ENCODE results near the gene EXOC7. TPM values are rescaled to one million over a fixed set of nuclear protein-coding genes. Genes with fewer than 3 reads are reported as not detected.

EXOC7 gene
- total and polyA plus RNA-seq, 2 of the 4 experiments (the other 2 are of a cell fraction) = 85.9 to 118 TPM

DNA sequence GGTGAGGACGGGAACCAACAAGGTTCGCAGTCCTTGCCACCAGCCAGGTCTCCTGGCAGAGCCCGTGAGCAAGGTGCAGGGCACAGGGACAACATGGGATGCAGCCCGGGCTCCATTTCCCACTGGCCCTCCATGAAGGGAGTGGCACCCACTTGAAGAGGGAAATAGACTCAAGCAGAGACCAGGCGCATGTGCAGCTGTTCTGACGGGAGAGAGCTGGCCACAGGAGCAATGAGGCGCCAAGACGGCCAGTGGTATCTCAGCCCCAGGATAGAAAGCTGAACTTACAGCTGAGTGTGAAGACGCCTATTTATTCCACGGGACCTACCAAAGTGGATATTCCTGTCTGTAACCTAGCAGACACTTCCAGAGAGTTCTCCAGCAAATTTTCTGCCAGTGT lies 45.6 kb upstream of the EXOC7 start:
- Histone ChIP-seq H2AK9ac (replicated peaks; ENCODE audit: low read depth, low read length, poor library complexity) (no peak overlapping the region), H3K4ac (ENCODE audit: low read depth, low read length) (no peak overlapping the region), H4K5ac (ENCODE audit: low read depth, low read length) (no peak overlapping the region), H4K8ac (ENCODE audit: low read depth in 2 of 2, low read length in 2 of 2) (no peak overlapping the region), H4K20me1 (ENCODE audit: insufficient read depth, low read length) (no peaks in the 10 kb centered on the region), H3K4me2 (ENCODE audit: low read depth, low read length) (no peak overlapping the region), H2AK5ac (ENCODE audit: low read depth, low read length) (no peak overlapping the region), H2AFZ (replicated peaks; ENCODE audit: low read length, poor library complexity) (no peak overlapping the region), H2BK15ac (ENCODE audit: low read depth, low read length) (no peak overlapping the region), H3K9me1 (ENCODE audit: insufficient read depth, low read length) (no peaks in the 10 kb centered on the region; the same call in 1 of the 2 replicates), H3K27ac (ENCODE audit: insufficient read depth, low read length) (no peak overlapping the region), H2BK120ac (ENCODE audit: low read depth, low read length) (no peak overlapping the region), H3K14ac (replicated peaks; ENCODE audit: low read depth, low read length) (no peak overlapping the region), H2BK20ac (ENCODE audit: low read depth, low read length) (no peak overlapping the region), H3K79me1 (ENCODE audit: low read depth in 1 of 2, low read length in 2 of 2) (no peaks in the 10 kb centered on the region), H3K18ac (ENCODE audit: low read depth, low read length) (no peak overlapping the region), H3K56ac (ENCODE audit: extremely low read depth, insufficient read depth, low read length) (no peak overlapping the region), H3K9me3 (ENCODE audit: control insufficient read depth, insufficient read depth, low read length) (no peaks in the 10 kb centered on the region), H3K36me3 (ENCODE audit: control insufficient read depth, insufficient read depth, low read length) (no peaks in the 10 kb centered on the region), H2BK5ac (ENCODE audit: low read depth, low read length, poor library complexity, severe bottlenecking) (no peak overlapping the region), H3K9ac (ENCODE audit: low read depth, low read length) (no peak overlapping the region), H3K27me3 (ENCODE audit: control insufficient read depth, insufficient read depth, low read length) (peaks cover 2% of the 10 kb centered on the region; the same call in 1 of the 2 replicates), H3K4me1 (ENCODE audit: control insufficient read depth, insufficient read depth, low read length) (no peaks in the 10 kb centered on the region; the same call in 1 of the 2 replicates), H3K23ac (ENCODE audit: low read depth, low read length) (no peak overlapping the region), H4K91ac (ENCODE audit: insufficient read depth, low read depth, low read length) (no peak overlapping the region), H3K4me3 (ENCODE audit: insufficient read depth, low read depth, low read length) (no peak overlapping the region)
- in situ Hi-C loops (cut with MboI; ENCODE audit: low sequenced_read_pairs) (no loop called here), dilution Hi-C loops (cut with HindIII; ENCODE audit: low sequenced_read_pairs, unreplicated experiment) (no loop called here), intact Hi-C loops (cut with micrococcal nuclease) (no loop called here)
- no peak for DNase-seq
- ChIA-PET POLR2A (ENCODE audit: unreplicated experiment) (no interaction called here), CTCF (no interaction called here)
- 90% methylated on average over 6 of the region's 10 CpGs; no CpG with 5 or more reads in 1 of the 2 experiments for whole genome bisulfite sequencing, 2 experiments (ENCODE audit: extremely low coverage in 2 of 2, insufficient read length in 1 of 2)
- BruUV-seq (replicated peaks) = no TSS peak
- TF ChIP-seq FOS (IDR thresholded peaks at IDR 0.05; ENCODE audit: low read depth, low read length) (no peak), CHD1 (IDR thresholded peaks at IDR 0.05; ENCODE audit: low read depth, low read length) (no peak), MAZ (IDR thresholded peaks at IDR 0.05; ENCODE audit: borderline replicate concordance, low read depth, low read length) (no peak), MXI1 (IDR thresholded peaks at IDR 0.05; ENCODE audit: borderline replicate concordance, low read depth, low read length) (no peak), POLR2A (IDR thresholded peaks at IDR 0.05; ENCODE audit: low read depth, low read length) (no peak), BHLHE40 (IDR thresholded peaks at IDR 0.05; ENCODE audit: low read depth, low read length) (no peak), MAFK (IDR thresholded peaks at IDR 0.05; ENCODE audit: low read depth, low read length) (no peak), SMC3 (IDR thresholded peaks at IDR 0.05; ENCODE audit: low read depth, low read length) (no peak)
- TF ChIP-seq, protein P1, sequence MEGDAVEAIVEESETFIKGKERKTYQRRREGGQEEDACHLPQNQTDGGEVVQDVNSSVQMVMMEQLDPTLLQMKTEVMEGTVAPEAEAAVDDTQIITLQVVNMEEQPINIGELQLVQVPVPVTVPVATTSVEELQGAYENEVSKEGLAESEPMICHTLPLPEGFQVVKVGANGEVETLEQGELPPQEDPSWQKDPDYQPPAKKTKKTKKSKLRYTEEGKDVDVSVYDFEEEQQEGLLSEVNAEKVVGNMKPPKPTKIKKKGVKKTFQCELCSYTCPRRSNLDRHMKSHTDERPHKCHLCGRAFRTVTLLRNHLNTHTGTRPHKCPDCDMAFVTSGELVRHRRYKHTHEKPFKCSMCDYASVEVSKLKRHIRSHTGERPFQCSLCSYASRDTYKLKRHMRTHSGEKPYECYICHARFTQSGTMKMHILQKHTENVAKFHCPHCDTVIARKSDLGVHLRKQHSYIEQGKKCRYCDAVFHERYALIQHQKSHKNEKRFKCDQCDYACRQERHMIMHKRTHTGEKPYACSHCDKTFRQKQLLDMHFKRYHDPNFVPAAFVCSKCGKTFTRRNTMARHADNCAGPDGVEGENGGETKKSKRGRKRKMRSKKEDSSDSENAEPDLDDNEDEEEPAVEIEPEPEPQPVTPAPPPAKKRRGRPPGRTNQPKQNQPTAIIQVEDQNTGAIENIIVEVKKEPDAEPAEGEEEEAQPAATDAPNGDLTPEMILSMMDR (conservative IDR thresholded peaks at IDR 0.05; ENCODE audit: low read depth, low read length) = no peak
- ATAC-seq (ENCODE audit: low read depth) = no peak

Data from IMR-90 (cell line).